ENCODE results near the gene HOTAIR. TPM values are rescaled to one million over a fixed set of nuclear protein-coding genes. Genes with fewer than 3 reads are reported as not detected.
A peak's percentile ranks its signal among the peaks of the same experiment; 100 is the strongest.

Gene HOTAIR
- total RNA-seq, 3 donors from 2014 or later, result not detected

GRCh38 chr12:54005853-54006558, 31.3 kb upstream of the HOTAIR start:
- Mint-ChIP-seq H3K9me3 (no peaks in the 10 kb centered on the region), H3K4me1 (ENCODE audit: low read depth) (peaks cover 20% of the 10 kb centered on the region), H3K4me3 (peak overlapping the region; percentile 82), H3K36me3 (ENCODE audit: insufficient read depth) (no peaks in the 10 kb centered on the region), H3K27me3 (ENCODE audit: low read depth) (peaks cover 92% of the 10 kb centered on the region)
- peak; percentile 83 for DNase-seq
- peak; percentile 82 to 84 for ATAC-seq

GRCh38 chr12:54005531-54005852, 30.7 kb upstream of the HOTAIR start:
- H3K4me3 Mint-ChIP-seq, result no peak overlapping the region
- no peak for ATAC-seq
- no peaks in the 10 kb centered on the region for H3K36me3 Mint-ChIP-seq (ENCODE audit: insufficient read depth)
- no peaks in the 10 kb centered on the region for H3K9me3 Mint-ChIP-seq
- H3K27me3 Mint-ChIP-seq (ENCODE audit: low read depth), result peaks cover 93% of the 10 kb centered on the region
- DNase-seq, result no peak
- peaks cover 19% of the 10 kb centered on the region for H3K4me1 Mint-ChIP-seq (ENCODE audit: low read depth)

- ATAC-seq (no peak), DNase-seq (no peak)
- Mint-ChIP-seq H3K36me3 (ENCODE audit: insufficient read depth) (no peaks in the 10 kb centered on the region), H3K4me1 (ENCODE audit: low read depth) (peaks cover 18% of the 10 kb centered on the region), H3K27me3 (ENCODE audit: low read depth) (peaks cover 93% of the 10 kb centered on the region), H3K4me3 (no peak overlapping the region), H3K9me3 (no peaks in the 10 kb centered on the region)
Measured at GRCh38 chr12:54004841-54005530, 30.2 kb upstream of the HOTAIR start.

GRCh38 chr12:54004063-54004840, 29.5 kb upstream of the HOTAIR start:
- Mint-ChIP-seq H3K4me3 (no peak overlapping the region), H3K36me3 (ENCODE audit: insufficient read depth) (no peaks in the 10 kb centered on the region), H3K4me1 (ENCODE audit: low read depth) (peaks cover 15% of the 10 kb centered on the region), H3K27me3 (ENCODE audit: low read depth) (peaks cover 93% of the 10 kb centered on the region), H3K9me3 (no peaks in the 10 kb centered on the region)
- no peak for DNase-seq
- no peak for ATAC-seq

DNA sequence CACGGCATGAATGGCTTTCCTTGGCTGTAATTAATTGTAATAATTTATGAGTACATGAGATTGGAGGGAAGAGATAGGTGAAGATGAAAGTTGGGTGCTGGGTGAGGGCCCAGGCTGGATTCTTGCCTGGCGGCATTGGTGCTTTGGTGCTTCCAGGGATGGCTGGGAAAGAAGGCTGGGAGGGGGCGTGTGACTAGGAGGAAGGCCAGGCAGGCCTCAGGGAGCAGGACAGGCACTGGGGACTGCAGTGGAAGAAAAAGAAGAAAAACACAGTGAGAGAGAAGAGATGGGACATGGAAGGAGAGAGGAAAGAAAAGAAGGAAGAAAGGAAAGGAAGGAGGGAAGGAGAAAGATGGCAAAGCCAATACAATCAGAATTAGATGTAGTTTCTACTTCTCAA, 28.9 kb upstream of the HOTAIR start:
- Mint-ChIP-seq H3K27me3 (ENCODE audit: low read depth) (peaks cover 97% of the 10 kb centered on the region), H3K4me3 (no peak overlapping the region), H3K9me3 (no peaks in the 10 kb centered on the region)

GRCh38 chr12:54002915-54003389, 28.2 kb upstream of the HOTAIR start:
- Mint-ChIP-seq H3K36me3 (ENCODE audit: insufficient read depth) (no peaks in the 10 kb centered on the region), H3K4me3 (no peak overlapping the region), H3K4me1 (ENCODE audit: low read depth) (peaks cover 14% of the 10 kb centered on the region), H3K9me3 (no peaks in the 10 kb centered on the region), H3K27me3 (ENCODE audit: low read depth) (peaks cover 98% of the 10 kb centered on the region)
- DNase-seq (no peak), ATAC-seq (no peak)

More for the DNA sequence above, 28.9 kb upstream of the HOTAIR start:
- DNase-seq, result no peak
- Mint-ChIP-seq H3K36me3 (ENCODE audit: insufficient read depth) (no peaks in the 10 kb centered on the region), H3K4me1 (ENCODE audit: low read depth) (peaks cover 14% of the 10 kb centered on the region)
- ATAC-seq, result no peak

DNA sequence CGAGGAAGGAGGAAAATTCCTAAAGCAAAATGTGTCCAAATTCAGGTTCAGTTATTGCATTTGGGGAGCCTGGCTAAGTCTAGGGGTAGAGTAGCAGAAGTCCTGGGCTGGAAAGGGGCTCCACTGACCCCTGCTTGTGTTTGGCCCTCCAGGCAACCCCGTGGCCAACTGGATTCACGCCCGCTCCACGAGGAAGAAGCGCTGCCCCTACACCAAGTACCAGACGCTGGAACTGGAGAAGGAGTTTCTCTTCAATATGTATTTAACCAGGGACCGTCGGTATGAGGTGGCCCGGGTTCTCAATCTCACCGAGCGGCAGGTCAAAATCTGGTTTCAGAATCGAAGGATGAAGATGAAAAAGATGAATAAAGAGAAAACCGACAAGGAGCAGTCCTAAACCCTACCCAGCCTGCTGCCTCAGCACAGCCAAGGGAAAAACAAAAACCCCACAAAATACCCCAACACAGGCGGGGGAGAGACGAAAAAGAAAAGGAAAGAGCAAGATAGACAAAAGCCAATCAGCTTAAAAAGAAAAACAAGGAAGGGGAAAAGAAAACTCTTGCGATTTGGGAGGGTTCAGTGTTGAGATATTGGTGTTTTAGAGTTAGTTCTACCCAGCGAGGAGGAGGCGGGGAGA, 27.6 kb upstream of the HOTAIR start:
- H3K4me3 Mint-ChIP-seq, result no peak overlapping the region
- H3K9me3 Mint-ChIP-seq, result no peaks in the 10 kb centered on the region
- H3K4me1 Mint-ChIP-seq (ENCODE audit: low read depth), result peaks cover 18% of the 10 kb centered on the region
- ATAC-seq, result no peak
- H3K27me3 Mint-ChIP-seq (ENCODE audit: low read depth), result peaks cover 98% of the 10 kb centered on the region
- no peaks in the 10 kb centered on the region for H3K36me3 Mint-ChIP-seq (ENCODE audit: insufficient read depth)
- DNase-seq, result no peak

- no peaks in the 10 kb centered on the region for H3K9me3 Mint-ChIP-seq
- H3K27me3 Mint-ChIP-seq (ENCODE audit: low read depth), result peaks cover 95% of the 10 kb centered on the region
- no peak for ATAC-seq
- peaks cover 23% of the 10 kb centered on the region for H3K4me1 Mint-ChIP-seq (ENCODE audit: low read depth)
- no peak for DNase-seq
- no peak overlapping the region for H3K4me3 Mint-ChIP-seq
- H3K36me3 Mint-ChIP-seq (ENCODE audit: insufficient read depth), result no peaks in the 10 kb centered on the region
Measured at GRCh38 chr12:54001283-54002187, 26.8 kb upstream of the HOTAIR start.

DNA sequence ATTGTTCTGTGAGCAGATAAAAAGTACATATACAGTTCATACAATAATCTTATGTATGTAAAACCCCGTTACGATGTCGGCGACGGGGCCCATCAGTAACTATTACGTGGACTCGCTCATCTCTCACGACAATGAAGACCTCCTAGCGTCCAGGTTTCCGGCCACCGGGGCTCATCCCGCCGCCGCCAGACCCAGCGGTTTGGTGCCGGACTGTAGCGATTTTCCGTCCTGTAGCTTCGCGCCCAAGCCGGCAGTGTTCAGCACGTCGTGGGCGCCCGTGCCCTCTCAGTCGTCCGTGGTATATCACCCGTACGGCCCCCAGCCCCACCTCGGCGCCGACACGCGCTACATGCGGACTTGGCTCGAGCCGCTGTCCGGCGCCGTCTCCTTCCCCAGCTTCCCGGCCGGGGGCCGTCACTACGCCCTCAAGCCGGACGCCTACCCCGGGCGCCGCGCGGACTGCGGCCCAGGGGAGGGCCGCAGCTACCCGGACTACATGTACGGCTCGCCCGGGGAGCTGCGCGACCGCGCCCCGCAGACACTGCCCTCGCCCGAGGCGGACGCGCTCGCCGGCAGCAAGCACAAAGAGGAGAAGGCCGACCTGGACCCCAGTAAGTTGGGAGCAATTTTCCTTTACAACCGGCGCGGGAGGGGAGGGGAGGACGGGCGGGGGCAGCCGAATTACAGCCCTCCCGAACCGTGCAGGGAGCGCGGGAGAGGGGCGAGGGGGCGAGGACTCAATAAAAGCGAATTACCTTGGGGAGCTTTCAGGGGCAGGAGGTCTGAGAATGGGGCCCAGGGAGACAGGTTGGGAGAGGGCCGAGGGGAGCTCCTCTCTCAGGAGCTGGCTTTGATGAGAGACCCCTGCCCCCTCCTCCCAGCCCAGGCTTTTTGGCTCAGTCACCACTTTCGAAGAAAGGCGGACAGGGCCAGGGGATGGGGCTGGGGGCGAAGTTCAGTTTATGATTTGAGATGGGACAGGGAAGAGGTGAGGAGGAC, 25.7 kb upstream of the HOTAIR start, which contains the start of gene HOXC9:
TSS of gene HOXC9 (plus strand) at position 46 of the 999 bp plus-strand sequence. CDS start at position 74, 28 bp downstream.
- Mint-ChIP-seq H3K36me3 (ENCODE audit: insufficient read depth) (no peaks in the 10 kb centered on the region), H3K9me3 (no peaks in the 10 kb centered on the region), H3K4me3 (peak within 1 kb of the TSS; percentile 13), H3K4me1 (ENCODE audit: low read depth) (peaks cover 24% of the 10 kb centered on the region), H3K27me3 (ENCODE audit: low read depth) (peaks cover 93% of the 10 kb centered on the region)
- no peak for DNase-seq
- ATAC-seq, result no peak

GRCh38 chr12:53999559-54000115, 24.9 kb upstream of the HOTAIR start:
- peaks cover 95% of the 10 kb centered on the region for H3K27me3 Mint-ChIP-seq (ENCODE audit: low read depth)
- peak overlapping the region; percentile 13 for H3K4me3 Mint-ChIP-seq
- H3K9me3 Mint-ChIP-seq, result no peaks in the 10 kb centered on the region
- DNase-seq, result no peak
- H3K36me3 Mint-ChIP-seq (ENCODE audit: insufficient read depth), result no peaks in the 10 kb centered on the region
- no peak for ATAC-seq
- peaks cover 31% of the 10 kb centered on the region for H3K4me1 Mint-ChIP-seq (ENCODE audit: low read depth)

DNA sequence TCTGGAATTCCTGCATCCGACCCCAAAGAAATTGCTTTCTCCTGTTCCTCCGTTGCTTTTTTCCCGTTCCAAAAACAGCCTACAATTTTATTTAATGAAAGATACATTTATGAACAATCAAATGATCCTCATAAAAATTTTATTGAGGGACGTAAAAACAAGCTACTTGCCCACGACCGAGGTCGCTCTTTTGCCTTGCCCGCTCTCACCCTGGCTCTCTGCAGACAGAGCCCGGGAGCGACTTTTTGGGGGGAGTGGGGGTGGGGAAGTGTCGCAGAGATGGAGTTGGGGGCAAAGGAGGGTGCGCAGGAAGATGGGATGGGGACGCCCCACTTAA, 24.1 kb upstream of the HOTAIR start:
- Mint-ChIP-seq H3K4me1 (ENCODE audit: low read depth) (peaks cover 35% of the 10 kb centered on the region), H3K27me3 (ENCODE audit: low read depth) (peaks cover 95% of the 10 kb centered on the region), H3K4me3 (no peak overlapping the region), H3K36me3 (ENCODE audit: insufficient read depth) (no peaks in the 10 kb centered on the region), H3K9me3 (no peaks in the 10 kb centered on the region)
- no peak for ATAC-seq
- DNase-seq, result no peak

DNA sequence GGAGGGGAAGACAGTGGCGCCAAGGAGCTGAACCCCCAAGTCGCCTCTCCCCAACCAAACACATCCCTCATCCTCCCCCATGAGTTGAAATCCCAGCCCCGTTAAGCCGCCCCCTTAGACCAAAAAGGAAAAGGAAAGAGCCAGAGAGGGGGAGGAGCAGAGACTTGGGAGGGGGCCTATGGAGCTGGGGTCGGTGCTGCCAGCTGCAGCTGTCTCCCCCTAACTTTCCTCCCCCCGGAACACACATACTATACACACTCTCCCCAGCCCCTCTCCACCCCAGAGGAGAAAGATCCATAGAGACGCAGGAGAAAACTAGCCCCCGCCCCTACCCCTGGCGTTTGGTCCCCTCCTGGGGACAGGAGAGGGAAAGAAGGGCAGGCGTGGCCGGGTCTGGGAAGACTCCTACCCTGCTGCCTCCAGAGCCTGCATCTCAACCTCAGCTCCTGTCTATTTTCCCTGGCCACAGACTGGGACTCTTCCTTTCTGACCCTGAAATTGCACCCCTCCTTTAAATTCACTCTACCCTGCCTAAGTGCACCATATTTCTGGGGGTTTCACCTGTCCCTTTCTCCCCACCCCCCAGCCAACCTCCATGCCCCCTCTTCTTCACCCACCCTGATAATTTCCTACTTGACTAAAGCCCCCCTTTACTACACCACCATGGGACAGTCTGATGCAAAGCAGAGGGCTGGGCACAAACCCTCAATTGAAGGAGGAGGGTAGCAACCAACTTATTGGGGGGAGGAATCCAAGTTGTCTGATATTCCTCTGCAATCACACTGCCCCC, 23.6 kb upstream of the HOTAIR start:
- Mint-ChIP-seq H3K36me3 (ENCODE audit: insufficient read depth) (no peaks in the 10 kb centered on the region), H3K4me3 (no peak overlapping the region), H3K4me1 (ENCODE audit: low read depth) (peaks cover 36% of the 10 kb centered on the region), H3K27me3 (ENCODE audit: low read depth) (peaks cover 95% of the 10 kb centered on the region), H3K9me3 (no peaks in the 10 kb centered on the region)
- DNase-seq, result no peak
- ATAC-seq, result no peak
